GM21576 (cell line): Measurements from ENCODE around the gene GSE1.

Source experiments
- ATAC-seq: cut with Tn5 transposase; IDR thresholded peaks from one replicate; pipeline ENCODE4 v1.9.1; 2021; ENCODE audit warnings: mild to moderate bottlenecking, moderate library complexity; ENCODE audit not compliant: unreplicated experiment

GSE1 gene

DNA sequence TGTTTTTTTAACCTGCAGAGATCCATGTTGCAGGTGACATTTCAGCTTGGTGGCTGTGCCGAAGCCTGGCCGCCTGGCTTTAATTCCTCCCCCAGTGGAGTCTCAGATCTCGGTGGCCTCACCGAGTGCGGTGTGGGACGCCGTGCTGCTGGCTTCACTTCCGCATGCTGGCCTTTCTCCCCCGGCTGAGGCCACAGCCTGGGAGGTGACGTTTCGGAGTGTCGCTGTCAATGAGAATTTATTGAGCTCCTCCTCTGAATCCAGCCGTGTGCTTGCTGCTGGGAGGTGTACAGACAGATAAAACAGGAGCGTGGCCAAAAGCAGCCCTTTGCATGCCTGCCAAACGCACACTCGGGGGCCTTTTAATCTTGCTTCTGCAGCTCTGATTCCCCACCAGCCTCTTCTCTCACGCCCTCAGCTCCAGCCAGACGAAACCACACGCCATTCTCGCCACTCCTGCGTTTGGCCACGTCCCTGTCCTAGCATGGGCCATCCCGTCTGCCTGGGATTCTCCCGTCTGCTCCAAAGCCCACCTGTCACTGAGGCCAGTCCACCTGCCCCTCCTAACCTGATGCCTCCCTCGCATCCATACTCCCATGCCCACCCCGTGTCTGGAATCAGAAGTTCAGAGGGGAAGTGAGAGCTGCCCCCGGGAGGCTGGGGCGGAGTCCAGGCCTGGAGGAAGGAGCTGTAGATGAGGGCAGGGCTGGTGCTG, 3.6 kb downstream of the GSE1 start:
- ATAC-seq, result no peak

- ATAC-seq, result no peak
These were observed 4.8 kb downstream of the GSE1 start for GRCh38 chr16:85617948-85618347.

GRCh38 chr16:85618521-85618920, 5.4 kb downstream of the GSE1 start:
- ATAC-seq, result no peak

DNA sequence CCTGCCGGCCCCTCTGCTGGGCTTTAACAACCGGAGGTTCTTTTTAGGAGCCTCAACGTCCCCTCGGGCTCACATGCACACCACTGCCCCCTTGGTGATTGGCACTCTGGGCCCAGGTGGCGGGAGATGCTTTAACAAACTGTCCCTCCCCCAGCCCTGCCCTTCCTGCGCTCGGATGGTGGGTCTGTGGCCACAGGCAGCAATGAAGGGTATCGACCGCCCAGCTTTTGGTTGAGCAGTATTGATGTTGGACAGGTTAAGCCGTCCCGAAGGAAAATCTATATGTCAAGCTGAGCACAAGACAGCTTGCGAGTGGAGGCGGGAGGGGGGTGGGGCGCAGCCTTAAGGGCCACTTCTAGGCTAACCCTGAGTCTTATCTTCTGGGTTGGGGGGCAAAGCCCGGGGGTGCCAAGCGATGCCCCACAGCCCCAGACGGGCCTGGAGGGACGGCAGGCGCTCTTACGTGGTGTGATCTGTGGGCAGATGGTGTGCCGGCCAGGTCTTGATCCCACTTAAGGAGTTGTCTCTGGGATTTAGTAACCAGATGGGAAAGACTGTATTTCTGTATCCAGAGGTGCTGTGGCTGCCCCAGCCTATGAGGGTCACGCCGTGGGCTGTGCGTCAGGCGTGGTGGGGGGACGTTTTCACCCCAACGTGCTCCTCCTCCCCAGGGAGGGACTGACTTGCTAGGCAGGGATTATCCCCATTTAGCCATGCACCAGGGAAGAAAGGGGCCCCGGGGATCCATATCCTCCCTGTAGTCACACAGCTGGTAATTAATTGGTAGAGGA, 6.2 kb downstream of the GSE1 start:
- no peak for ATAC-seq

GRCh38 chr16:85620374-85620773, 7.3 kb downstream of the GSE1 start:
- ATAC-seq, result no peak

GRCh38 chr16:85621698-85622428, 8.7 kb downstream of the GSE1 start:
- no peak for ATAC-seq

DNA sequence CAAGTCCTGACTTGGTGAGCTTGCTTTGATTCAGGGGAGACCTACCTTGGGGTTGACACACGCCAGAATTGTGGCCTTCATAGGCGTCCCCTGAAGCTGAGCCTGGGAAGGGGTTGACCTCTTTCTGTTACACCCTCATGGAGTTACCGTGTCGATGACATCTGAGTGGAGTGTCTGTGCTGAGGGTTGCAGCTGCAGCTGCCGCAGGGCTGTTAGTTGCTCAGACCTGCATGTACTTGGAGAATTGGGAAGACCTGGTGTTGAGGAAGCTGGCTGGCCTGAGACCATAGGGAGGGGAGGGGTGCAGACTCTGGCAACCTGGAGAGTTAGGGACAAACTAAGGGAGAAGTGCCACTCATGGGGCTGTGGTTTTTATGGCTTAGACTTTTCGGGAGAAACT, 9.6 kb downstream of the GSE1 start:
- no peak for ATAC-seq

DNA sequence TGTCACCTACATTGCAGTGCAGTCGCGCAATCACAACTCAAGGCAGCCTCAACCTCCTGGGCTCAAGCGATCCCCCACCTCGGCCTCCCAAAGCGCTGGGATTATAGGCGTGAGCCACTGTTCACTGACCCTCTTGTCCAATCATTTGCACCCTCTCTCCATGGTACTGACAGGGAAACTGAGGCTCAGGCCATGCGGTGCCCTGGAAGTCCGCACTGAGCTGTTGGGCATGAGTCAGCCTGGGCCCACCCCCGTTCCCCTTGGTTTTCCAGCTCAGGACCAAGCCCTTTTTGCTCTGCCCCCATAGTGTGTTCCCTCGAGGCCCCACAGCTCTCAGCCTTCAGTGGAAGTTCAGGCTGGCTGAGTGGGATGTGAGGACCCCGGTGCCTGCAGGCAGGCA, 10.1 kb downstream of the GSE1 start:
- no peak for ATAC-seq

GRCh38 chr16:85623997-85624601, 11.0 kb downstream of the GSE1 start:
- ATAC-seq, result no peak

DNA sequence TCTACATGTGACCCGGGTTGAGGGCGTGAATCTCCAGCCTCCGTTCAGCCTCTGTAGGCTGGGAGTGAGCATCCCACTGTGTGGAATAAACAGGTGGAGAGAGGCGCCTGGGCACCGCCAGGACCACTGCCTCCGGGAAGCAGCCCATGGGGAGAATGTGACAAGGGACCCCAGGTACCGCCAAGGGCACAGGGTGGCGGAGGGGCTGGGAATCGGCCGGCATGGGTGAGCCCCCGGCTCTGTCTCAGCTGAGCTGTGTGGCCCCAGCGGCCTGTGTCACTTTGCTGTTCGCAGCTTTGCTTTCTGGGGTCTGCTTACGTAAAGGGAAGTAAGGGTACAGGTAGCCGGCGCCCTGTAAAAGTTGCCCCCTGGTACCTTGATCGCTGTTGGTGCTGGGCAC, 11.5 kb downstream of the GSE1 start:
- ATAC-seq, result no peak

GRCh38 chr16:85625053-85625452, 11.9 kb downstream of the GSE1 start:
- ATAC-seq, result no peak

DNA sequence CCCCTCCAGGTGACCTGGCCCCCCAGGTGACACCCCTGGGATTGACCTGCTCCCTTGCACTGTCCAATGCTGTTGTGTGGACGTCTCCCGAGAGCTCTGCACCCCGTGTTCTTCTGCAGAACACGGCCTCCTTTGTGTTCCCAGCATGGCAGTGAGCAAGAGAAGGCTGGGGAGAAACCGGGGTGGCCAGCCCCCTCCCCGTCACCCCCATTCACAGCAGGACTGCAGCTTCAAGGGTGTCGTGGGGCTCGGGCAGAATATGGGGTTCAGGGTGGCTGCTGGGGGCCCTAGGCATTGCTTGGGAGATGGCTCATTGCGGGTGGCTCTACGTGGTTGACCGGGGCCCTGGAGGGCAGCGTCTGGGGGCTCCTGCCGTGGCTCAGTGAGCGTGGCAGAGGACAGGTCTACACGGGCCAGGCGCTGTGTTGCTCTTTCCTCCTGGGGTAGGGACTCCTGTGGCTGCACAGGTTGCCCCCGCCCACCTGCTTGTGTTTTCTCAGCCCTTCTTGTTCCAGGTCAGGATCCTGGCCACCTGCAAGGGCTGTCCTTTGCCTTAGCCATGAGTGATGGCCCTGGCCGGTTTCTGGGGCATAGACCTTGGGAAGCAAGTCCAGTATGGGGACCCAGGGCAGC, 12.5 kb downstream of the GSE1 start:
- no peak for ATAC-seq

DNA sequence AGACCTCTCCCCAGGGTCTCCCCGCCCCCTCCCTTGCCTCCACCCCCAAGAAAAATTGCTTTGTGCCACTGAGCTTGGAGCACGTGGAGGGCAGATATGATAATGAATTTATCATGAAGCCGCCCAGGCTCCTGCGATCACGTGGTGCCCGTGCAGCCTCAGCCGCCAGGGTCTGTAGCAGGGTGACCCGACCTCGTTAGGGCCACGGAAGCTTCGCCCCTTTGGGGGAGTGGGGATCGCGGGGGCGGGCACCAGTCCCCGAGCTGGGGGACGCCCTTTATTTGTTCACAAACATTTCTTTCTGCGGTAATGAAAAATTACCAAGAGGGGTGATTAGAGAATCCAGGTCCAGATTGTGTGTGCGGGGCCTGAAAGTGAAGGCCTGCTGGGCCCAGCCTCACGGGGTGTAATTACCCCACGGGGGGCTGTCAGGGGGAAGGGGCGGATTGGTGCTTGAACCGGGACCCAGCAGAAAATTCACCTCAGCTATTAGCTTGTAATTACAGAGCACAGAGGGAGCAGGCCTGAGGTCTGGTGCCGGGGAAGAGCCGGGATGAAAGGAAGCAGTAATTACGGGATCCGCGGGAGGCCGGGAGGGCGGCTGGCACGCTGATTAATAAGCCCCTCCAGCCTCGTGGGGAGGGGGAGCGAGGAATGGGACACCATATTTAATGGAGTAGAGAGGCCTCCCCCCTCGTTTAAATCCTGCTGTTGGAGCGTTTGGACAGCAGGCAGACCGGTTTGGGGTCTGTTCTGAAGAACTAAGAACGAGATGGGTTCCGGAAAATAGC, 13.3 kb downstream of the GSE1 start:
- ATAC-seq, result no peak

GRCh38 chr16:85627089-85627488, 14.0 kb downstream of the GSE1 start:
- ATAC-seq, result no peak

DNA sequence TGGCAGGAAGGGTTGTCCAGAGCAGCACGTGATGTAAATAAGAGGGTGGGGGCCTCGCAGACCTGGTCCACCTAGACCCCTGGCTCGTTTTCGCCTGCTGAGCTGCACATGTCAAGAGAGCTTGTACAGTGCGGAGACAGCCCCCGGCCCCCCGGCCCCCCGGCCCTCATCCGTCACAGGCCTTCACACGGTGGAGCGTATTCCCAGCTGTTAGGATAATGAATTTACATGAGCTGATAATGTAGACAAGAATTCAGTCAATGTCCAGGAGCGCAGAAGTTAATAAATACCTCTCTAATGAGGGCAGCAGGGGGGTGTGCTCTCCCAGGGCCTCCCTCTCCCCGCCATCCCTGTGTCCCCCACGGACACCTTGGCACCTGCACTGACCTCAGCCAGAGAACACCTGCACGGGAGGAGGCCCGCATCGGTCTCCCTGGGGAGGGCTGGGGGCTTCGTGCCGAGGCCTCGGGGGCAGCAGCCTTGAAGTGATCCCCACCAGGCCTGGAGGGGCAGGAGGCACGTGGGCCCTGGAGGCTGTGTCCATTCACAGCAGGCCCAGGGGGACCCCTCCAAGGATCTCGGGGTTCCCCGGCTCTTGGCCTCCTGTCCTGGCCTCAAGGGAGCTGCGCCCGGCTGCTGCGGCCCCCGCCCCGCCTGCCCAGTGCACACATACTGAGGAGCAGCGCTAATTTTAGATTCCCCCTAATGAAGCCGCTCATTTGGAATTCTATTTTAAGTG, 14.6 kb downstream of the GSE1 start:
- ATAC-seq, result no peak

GRCh38 chr16:85628265-85628556, 15.1 kb downstream of the GSE1 start:
- ATAC-seq, result no peak

GRCh38 chr16:85628645-85629044, 15.5 kb downstream of the GSE1 start:
- ATAC-seq, result no peak

- ATAC-seq, result no peak
These were observed 16.2 kb downstream of the GSE1 start for GRCh38 chr16:85629326-85629725.

DNA sequence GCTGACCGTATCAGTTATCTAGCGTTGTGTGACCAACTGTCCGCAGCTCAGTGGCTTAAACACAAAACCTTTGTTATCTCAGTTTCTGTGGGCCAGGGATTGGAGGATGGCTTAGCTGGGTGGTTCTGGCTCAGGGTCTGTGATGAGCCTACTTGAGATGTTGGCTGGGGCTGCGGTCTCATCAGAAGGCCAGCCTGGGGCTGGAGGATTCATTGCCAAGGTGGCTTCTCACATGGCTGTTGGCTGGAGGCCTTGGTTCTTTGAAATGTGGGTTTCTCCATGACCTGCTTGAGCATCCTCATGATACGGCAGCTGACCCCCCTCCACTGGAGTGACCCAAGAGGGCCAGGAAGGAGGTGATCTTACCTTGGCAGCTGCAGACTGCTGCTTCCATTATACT, 16.7 kb downstream of the GSE1 start:
- ATAC-seq, result no peak

DNA sequence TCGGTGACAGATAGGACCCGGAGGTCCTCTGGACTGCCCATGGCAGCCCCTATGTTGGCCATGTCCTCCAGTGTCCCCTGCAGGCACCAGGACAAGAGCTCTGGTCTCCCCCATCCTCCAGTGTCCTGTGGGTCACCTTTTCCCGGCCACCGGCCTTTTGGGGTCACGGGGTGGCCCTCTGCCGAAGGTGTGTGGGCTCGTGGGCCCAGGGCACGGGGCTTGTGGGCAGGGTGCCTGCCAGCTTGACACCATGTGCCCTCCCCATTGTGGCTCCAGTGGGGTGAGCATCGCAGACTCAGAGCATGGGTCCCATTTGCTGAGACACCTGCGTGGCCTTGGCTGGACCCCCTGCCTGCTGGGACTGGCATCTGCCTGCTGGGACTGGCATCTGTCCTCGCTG, 18.1 kb downstream of the GSE1 start:
- no peak for ATAC-seq
